ENCODE data around the gene USP20. TPM values are rescaled to one million over a fixed set of nuclear protein-coding genes. Genes with fewer than 3 reads are reported as not detected.
A peak's percentile ranks its signal among the peaks of the same experiment; 100 is the strongest.

USP20 gene
- total RNA-seq, 1 donor: 10.5 TPM

DNA sequence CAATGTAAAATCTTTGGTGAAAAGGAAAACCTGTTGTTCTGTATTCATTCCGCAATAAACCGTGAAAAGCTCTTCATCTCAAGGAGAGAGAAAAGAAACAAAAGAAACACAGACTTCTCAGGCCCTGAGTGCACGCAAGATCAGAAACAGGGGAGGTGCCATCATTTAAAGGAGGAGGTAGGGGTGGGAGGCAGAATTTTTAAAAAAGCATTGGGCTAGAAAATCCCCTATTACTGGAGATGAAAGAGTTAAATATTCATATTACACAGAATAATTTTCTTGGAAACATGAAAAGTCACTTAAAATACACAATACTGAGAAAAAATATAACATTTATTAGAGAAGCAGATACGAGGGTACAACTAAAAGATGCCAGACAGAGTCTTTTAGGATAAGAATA is 56.3 kb downstream of the USP20 start:
- H3K9me3 ChIP-seq (ENCODE audit: low read depth, low read length): no peaks in the 10 kb centered on the region
- no peak overlapping the region for H3K27ac ChIP-seq (ENCODE audit: low read depth, low read length)
- H3K27me3 ChIP-seq (ENCODE audit: insufficient read depth, low read length): no peaks in the 10 kb centered on the region
- no peaks in the 10 kb centered on the region for H3K79me2 ChIP-seq (ENCODE audit: insufficient read depth, low read length)
- H4K20me1 ChIP-seq (ENCODE audit: insufficient read depth, low read length): no peaks in the 10 kb centered on the region
- H2AFZ ChIP-seq (ENCODE audit: low read length): no peak overlapping the region
- H3K4me2 ChIP-seq (ENCODE audit: insufficient read depth, low read length): peak overlapping the region; percentile 71
- peak; percentile 44 for DNase-seq (ENCODE audit: insufficient read length, low spot score, missing footprints)
- peak overlapping the region; percentile 27 for H3K4me3 ChIP-seq (ENCODE audit: insufficient read depth, low read length)
- TF ChIP-seq, protein P1, sequence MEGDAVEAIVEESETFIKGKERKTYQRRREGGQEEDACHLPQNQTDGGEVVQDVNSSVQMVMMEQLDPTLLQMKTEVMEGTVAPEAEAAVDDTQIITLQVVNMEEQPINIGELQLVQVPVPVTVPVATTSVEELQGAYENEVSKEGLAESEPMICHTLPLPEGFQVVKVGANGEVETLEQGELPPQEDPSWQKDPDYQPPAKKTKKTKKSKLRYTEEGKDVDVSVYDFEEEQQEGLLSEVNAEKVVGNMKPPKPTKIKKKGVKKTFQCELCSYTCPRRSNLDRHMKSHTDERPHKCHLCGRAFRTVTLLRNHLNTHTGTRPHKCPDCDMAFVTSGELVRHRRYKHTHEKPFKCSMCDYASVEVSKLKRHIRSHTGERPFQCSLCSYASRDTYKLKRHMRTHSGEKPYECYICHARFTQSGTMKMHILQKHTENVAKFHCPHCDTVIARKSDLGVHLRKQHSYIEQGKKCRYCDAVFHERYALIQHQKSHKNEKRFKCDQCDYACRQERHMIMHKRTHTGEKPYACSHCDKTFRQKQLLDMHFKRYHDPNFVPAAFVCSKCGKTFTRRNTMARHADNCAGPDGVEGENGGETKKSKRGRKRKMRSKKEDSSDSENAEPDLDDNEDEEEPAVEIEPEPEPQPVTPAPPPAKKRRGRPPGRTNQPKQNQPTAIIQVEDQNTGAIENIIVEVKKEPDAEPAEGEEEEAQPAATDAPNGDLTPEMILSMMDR (IDR thresholded peaks at IDR 0.05; ENCODE audit: extremely low read depth, low read depth, low read length): no peak
- H3K4me1 ChIP-seq (ENCODE audit: insufficient read depth, low read length): peaks cover 10% of the 10 kb centered on the region
- H3K36me3 ChIP-seq (ENCODE audit: insufficient read depth, low read length): peaks cover 20% of the 10 kb centered on the region

DNA sequence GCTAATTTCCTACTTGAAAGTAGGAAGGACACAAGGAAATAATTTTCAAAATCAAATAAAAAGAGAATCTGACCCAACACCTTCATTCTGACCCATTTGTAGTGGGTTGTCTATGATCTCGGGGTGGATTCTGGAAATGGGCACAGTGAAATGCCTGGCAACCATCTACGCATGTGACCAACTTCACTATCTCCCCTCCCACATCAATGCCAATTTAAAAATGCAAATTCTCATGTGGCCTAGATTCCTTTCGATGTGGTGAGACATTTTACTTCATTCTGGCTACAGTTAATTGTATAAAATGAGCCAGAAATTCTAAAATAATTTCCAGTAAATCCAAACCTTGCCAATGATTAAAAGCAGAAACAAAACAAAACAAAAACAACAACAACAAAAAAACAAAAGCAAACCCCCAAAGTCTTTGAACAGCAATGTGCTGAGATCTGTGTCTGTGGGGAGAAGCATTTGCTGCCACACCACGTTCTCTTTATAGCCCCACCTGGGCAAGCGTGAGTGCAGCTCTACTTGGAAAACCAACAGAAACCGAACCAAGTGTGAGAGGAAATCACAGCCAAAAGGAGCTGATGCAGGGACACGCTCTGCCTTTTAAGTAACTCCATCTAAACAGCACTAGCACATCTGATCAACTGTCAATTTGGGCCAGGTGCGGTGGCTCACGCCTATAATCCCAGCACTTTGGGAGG is 59.0 kb downstream of the USP20 start:
- no peak for DNase-seq (ENCODE audit: insufficient read length, low spot score, missing footprints)
- peaks cover 10% of the 10 kb centered on the region for H3K4me1 ChIP-seq (ENCODE audit: insufficient read depth, low read length)
- H3K9me3 ChIP-seq (ENCODE audit: low read depth, low read length): no peaks in the 10 kb centered on the region
- no peak overlapping the region for H3K4me3 ChIP-seq (ENCODE audit: insufficient read depth, low read length)
- no peak overlapping the region for H3K27ac ChIP-seq (ENCODE audit: low read depth, low read length)
- H2AFZ ChIP-seq (ENCODE audit: low read length): no peak overlapping the region
- no peaks in the 10 kb centered on the region for H3K79me2 ChIP-seq (ENCODE audit: insufficient read depth, low read length)
- H4K20me1 ChIP-seq (ENCODE audit: insufficient read depth, low read length): no peaks in the 10 kb centered on the region
- TF ChIP-seq, protein P1 (IDR thresholded peaks at IDR 0.05; ENCODE audit: extremely low read depth, low read depth, low read length): no peak
- peaks cover 25% of the 10 kb centered on the region for H3K36me3 ChIP-seq (ENCODE audit: insufficient read depth, low read length)
- no peak overlapping the region for H3K4me2 ChIP-seq (ENCODE audit: insufficient read depth, low read length)
- no peaks in the 10 kb centered on the region for H3K27me3 ChIP-seq (ENCODE audit: insufficient read depth, low read length)

DNA sequence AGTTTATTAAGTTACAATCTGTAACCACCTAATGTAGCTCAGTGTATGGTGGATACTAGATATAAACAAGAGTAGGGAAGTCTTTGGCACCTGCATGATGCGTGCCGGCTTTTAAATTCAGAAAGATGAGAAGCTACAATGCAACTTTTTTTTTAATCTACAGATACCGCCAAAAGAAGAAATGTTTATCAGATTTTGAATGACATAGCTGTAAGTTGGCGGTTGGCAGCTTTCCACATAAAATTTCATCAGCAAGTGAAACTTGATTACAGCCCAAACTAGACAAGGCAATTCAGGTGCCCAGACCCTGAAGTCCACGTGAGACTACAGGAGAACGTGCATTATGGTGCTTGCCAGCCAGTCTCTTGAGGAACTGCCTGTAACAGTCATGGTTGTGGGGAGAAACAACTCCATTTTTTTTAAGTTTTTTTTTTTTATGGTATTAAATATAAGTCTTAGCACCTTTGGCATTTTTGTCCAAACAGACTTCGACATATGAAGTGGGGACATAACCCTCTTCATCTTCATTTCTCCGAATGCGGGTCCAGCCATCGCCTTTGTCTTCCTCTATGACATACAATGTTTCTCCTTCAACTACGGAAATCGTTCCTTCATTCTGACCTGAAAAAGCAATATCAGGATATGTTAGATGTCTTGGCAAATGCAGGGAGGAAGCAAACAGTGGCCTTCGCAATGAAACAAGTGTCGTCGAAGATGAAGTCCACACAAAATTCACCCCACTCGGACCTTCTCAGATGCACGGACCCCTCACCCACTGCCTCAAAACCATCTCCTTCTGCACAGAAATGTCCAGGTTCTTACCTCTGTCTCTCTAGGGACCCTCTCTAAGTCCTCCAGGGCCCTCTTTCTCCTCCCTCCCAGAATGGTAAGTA is 60.4 kb downstream of the USP20 start:
- Histone ChIP-seq H3K27me3 (ENCODE audit: insufficient read depth, low read length) (no peaks in the 10 kb centered on the region), H3K9me3 (ENCODE audit: low read depth, low read length) (no peaks in the 10 kb centered on the region), H3K79me2 (ENCODE audit: insufficient read depth, low read length) (no peaks in the 10 kb centered on the region), H3K27ac (ENCODE audit: low read depth, low read length) (no peak overlapping the region), H3K4me3 (ENCODE audit: insufficient read depth, low read length) (no peak overlapping the region), H3K4me2 (ENCODE audit: insufficient read depth, low read length) (no peak overlapping the region), H4K20me1 (ENCODE audit: insufficient read depth, low read length) (no peaks in the 10 kb centered on the region), H2AFZ (ENCODE audit: low read length) (no peak overlapping the region), H3K4me1 (ENCODE audit: insufficient read depth, low read length) (peaks cover 10% of the 10 kb centered on the region), H3K36me3 (ENCODE audit: insufficient read depth, low read length) (peaks cover 29% of the 10 kb centered on the region)
- TF ChIP-seq, protein P1 (IDR thresholded peaks at IDR 0.05; ENCODE audit: extremely low read depth, low read depth, low read length): no peak
- no peak for DNase-seq (ENCODE audit: insufficient read length, low spot score, missing footprints)

DNA sequence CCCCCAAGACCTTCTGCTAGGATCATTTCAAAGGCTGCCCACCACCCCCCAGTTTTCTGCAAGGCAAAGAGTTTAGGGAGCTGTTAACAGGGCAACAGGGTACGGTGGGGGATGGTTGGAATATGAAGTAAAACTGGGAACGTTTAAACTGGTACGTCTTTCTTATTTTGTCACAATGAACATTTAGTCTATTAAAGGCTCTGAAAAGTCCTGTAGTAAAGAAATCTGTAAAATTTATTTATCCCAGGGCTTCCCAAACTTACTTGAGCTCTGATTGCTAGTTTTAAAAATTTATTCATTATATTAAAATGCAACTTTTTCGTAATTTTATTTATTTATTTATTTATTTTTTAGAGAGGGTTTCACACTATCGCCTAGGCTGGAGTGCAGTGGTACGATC is 62.0 kb downstream of the USP20 start:
- Histone ChIP-seq H3K4me2 (ENCODE audit: insufficient read depth, low read length) (no peak overlapping the region), H4K20me1 (ENCODE audit: insufficient read depth, low read length) (no peaks in the 10 kb centered on the region), H3K27me3 (ENCODE audit: insufficient read depth, low read length) (no peaks in the 10 kb centered on the region), H3K4me1 (ENCODE audit: insufficient read depth, low read length) (peaks cover 4% of the 10 kb centered on the region), H2AFZ (ENCODE audit: low read length) (no peak overlapping the region), H3K36me3 (ENCODE audit: insufficient read depth, low read length) (peaks cover 30% of the 10 kb centered on the region), H3K9me3 (ENCODE audit: low read depth, low read length) (no peaks in the 10 kb centered on the region), H3K4me3 (ENCODE audit: insufficient read depth, low read length) (no peak overlapping the region), H3K27ac (ENCODE audit: low read depth, low read length) (no peak overlapping the region), H3K79me2 (ENCODE audit: insufficient read depth, low read length) (no peaks in the 10 kb centered on the region)
- no peak for DNase-seq (ENCODE audit: insufficient read length, low spot score, missing footprints)
- TF ChIP-seq, protein P1 (IDR thresholded peaks at IDR 0.05; ENCODE audit: extremely low read depth, low read depth, low read length): no peak
